GM23338 (cell line): ENCODE data around the gene TPD52L3. TPM values are rescaled to one million over a fixed set of nuclear protein-coding genes. Genes with fewer than 3 reads are reported as not detected.

Experiments
- ATAC-seq: fragments of 200-7000 bp; cut with Tn5 transposase; 3 replicates; pipeline ENCODE4 v1.9.1; 2020
- DNase-seq: peaks from one replicate; pipeline ENCODE4 v3.0.0-alpha.2; 2015; ENCODE audit warnings: low spot score
- H2AFZ ChIP-seq: fragments of 200-600 bp; sonication (generic); 2 replicates; pipeline ENCODE4 v1.8.0; 2016; ENCODE audit warnings: antibody characterized with exemption, mild to moderate bottlenecking, moderate library complexity
- H3F3A ChIP-seq: fragments of 200-600 bp; sonication (generic); replicated peaks from 2 replicates; pipeline ENCODE4 v1.8.0; 2017; ENCODE audit warnings: antibody characterized with exemption, mixed run types, low read depth
- H3K27ac ChIP-seq: fragments of 200-600 bp; sonication (generic); 2 replicates; pipeline ENCODE4 v1.6.1; 2016; ENCODE audit warnings: low read depth
- H3K27me3 ChIP-seq: fragments of 200-600 bp; sonication (generic); 2 replicates; pipeline ENCODE4 v1.8.0; 2016; ENCODE audit warnings: mild to moderate bottlenecking, mixed run types, moderate library complexity; ENCODE audit not compliant: insufficient read depth
- H3K36me3 ChIP-seq: fragments of 200-600 bp; sonication (generic); 2 replicates; pipeline ENCODE4 v1.8.0; 2016; ENCODE audit warnings: mild to moderate bottlenecking; ENCODE audit not compliant: insufficient read depth
- H3K4me1 ChIP-seq: fragments of 200-600 bp; sonication (generic); 2 replicates; pipeline ENCODE4 v1.8.0; 2016; ENCODE audit warnings: mild to moderate bottlenecking, moderate library complexity; ENCODE audit not compliant: insufficient read depth
- H3K4me2 ChIP-seq: fragments of 200-600 bp; sonication (generic); 2 replicates; pipeline ENCODE4 v1.7.1; 2017; ENCODE audit warnings: mixed run types
- H3K4me3 ChIP-seq: fragments of 200-600 bp; sonication (generic); 2 replicates; pipeline ENCODE4 v1.6.1; 2016; ENCODE audit warnings: mixed run types
- H3K79me2 ChIP-seq: fragments of 200-600 bp; sonication (generic); replicated peaks from 2 replicates; pipeline ENCODE4 v1.8.0; 2017; ENCODE audit warnings: mild to moderate bottlenecking; ENCODE audit not compliant: insufficient read depth
- H3K9me2 ChIP-seq: fragments of 200-600 bp; sonication (generic); 2 replicates; pipeline ENCODE4 v1.8.0; 2017; ENCODE audit not compliant: insufficient read depth
- H4K20me1 ChIP-seq: fragments of 200-600 bp; sonication (generic); replicated peaks from 2 replicates; pipeline ENCODE4 v1.8.0; 2017; ENCODE audit warnings: mild to moderate bottlenecking; ENCODE audit not compliant: insufficient read depth
- H3K27ac Mint-ChIP-seq: 2 replicates; pipeline ENCODE4 v1.8.0; 2020; ENCODE audit warnings: inconsistent platforms, mild to moderate bottlenecking, moderate library complexity, mixed read lengths
- H3K27me3 Mint-ChIP-seq: 3 replicates; pipeline ENCODE4 v1.8.0; 2022; ENCODE audit warnings: low read depth, mild to moderate bottlenecking, moderate library complexity, mixed read lengths, inconsistent platforms; ENCODE audit not compliant: insufficient read depth, poor library complexity
- H3K36me3 Mint-ChIP-seq: 3 replicates; pipeline ENCODE4 v1.8.0; 2021; ENCODE audit warnings: low read depth, mild to moderate bottlenecking, inconsistent platforms, moderate library complexity, mixed read lengths
- H3K4me1 Mint-ChIP-seq: 3 replicates; pipeline ENCODE4 v1.8.0; 2020; ENCODE audit warnings: mild to moderate bottlenecking, inconsistent platforms, mixed read lengths
- H3K4me3 Mint-ChIP-seq: 3 replicates; pipeline ENCODE4 v1.8.0; 2021; ENCODE audit warnings: moderate library complexity, mild to moderate bottlenecking, inconsistent platforms, mixed read lengths
- H3K9me3 Mint-ChIP-seq: 3 replicates; pipeline ENCODE4 v1.8.0; 2020; ENCODE audit warnings: moderate library complexity, mild to moderate bottlenecking, inconsistent platforms, mixed read lengths
- ETS1 ChIP-seq: IDR thresholded peaks from 2 replicates; pipeline ENCODE4 v1.6.1; 2016; ENCODE audit warnings: antibody characterized with exemption
- EZH2phosphoT487 ChIP-seq: fragments of 200-600 bp; sonication (generic); IDR thresholded peaks from one replicate; pipeline ENCODE4 v1.8.1; 2018; ENCODE audit warnings: antibody characterized with exemption; ENCODE audit not compliant: unreplicated experiment
- JUNB ChIP-seq: IDR thresholded peaks from one replicate; pipeline ENCODE4 v1.6.1; 2016; ENCODE audit warnings: antibody characterized with exemption; ENCODE audit not compliant: unreplicated experiment
- NANOG ChIP-seq: IDR thresholded peaks from 2 replicates; pipeline ENCODE4 v1.6.1; 2016; ENCODE audit warnings: antibody characterized with exemption, borderline replicate concordance
- REST ChIP-seq: IDR thresholded peaks from one replicate; pipeline ENCODE4 v1.6.1; 2018; ENCODE audit warnings: antibody characterized with exemption; ENCODE audit not compliant: unreplicated experiment
- polyA plus RNA-seq: library from polyadenylated mRNA; unstranded; fragments of >200 nt; fragmentation: Nextera tagmentation; extraction: Ambion mirVana; gene quantifications from 2 replicates; pipeline ENCODE4 v1.2.1, GENCODE V29; 2016
- total RNA-seq: library from RNA; depleted of rRNA; stranded (reverse); fragments of >200 nt; shearing (Covaris generic); gene quantifications from 2 replicates; pipeline ENCODE4 v1.2.3, GENCODE V29; 2014

Gene TPD52L3
- total and polyA plus RNA-seq, 2 experiments from 2014 or later: not detected

- Mint-ChIP-seq H3K4me1 (peaks cover 5% of the 10 kb centered on the region; the same call in 2 of the 3 replicates), H3K36me3 (peaks cover 13% of the 10 kb centered on the region; the same call in 2 of the 3 replicates), H3K4me3 (no peak overlapping the region), H3K9me3 (peaks cover 25% of the 10 kb centered on the region), H3K27ac (no peak overlapping the region), H3K27me3 (no peaks in the 10 kb centered on the region)
- H3K36me3 ChIP-seq: no peaks in the 10 kb centered on the region; the same call in 1 of the 2 replicates
- H3F3A ChIP-seq: no peaks in the 10 kb centered on the region
- no peak overlapping the region for H2AFZ ChIP-seq
- DNase-seq (no peak), ATAC-seq (no peak)
- no peak overlapping the region for H3K4me3 ChIP-seq
- no peaks in the 10 kb centered on the region for H3K27me3 ChIP-seq
- no peak overlapping the region for H3K4me2 ChIP-seq
- peaks cover 15% of the 10 kb centered on the region for H3K9me2 ChIP-seq
- H3K79me2 ChIP-seq: no peaks in the 10 kb centered on the region
- no peak overlapping the region for H3K27ac ChIP-seq
- TF ChIP-seq ETS1: no peak
- no peak for TF ChIP-seq NANOG
- TF ChIP-seq REST: no peak
- TF ChIP-seq EZH2phosphoT487: no peak
- H3K4me1 ChIP-seq: no peaks in the 10 kb centered on the region
- no peaks in the 10 kb centered on the region for H4K20me1 ChIP-seq
These were observed 2.9 kb downstream of the TPD52L3 start for GRCh38 chr9:6330958-6331634.

GRCh38 chr9:6334305-6334704 lies 6.1 kb downstream of the TPD52L3 start:
- no peak overlapping the region for H3K4me3 ChIP-seq
- ATAC-seq (no peak), DNase-seq (no peak)
- Mint-ChIP-seq H3K4me1 (peaks cover 5% of the 10 kb centered on the region; the same call in 2 of the 3 replicates), H3K36me3 (peaks cover 13% of the 10 kb centered on the region; the same call in 2 of the 3 replicates), H3K27ac (no peak overlapping the region), H3K27me3 (no peaks in the 10 kb centered on the region), H3K4me3 (no peak overlapping the region), H3K9me3 (peaks cover 35% of the 10 kb centered on the region)
- no peak overlapping the region for H3K4me2 ChIP-seq
- H3K4me1 ChIP-seq: no peaks in the 10 kb centered on the region
- no peaks in the 10 kb centered on the region for H3K27me3 ChIP-seq
- no peaks in the 10 kb centered on the region for H4K20me1 ChIP-seq
- no peaks in the 10 kb centered on the region for H3K79me2 ChIP-seq
- H3K27ac ChIP-seq: no peak overlapping the region
- peaks cover 15% of the 10 kb centered on the region for H3K9me2 ChIP-seq
- no peaks in the 10 kb centered on the region; the same call in 1 of the 2 replicates for H3K36me3 ChIP-seq
- H2AFZ ChIP-seq: no peak overlapping the region
- H3F3A ChIP-seq: no peaks in the 10 kb centered on the region
- TF ChIP-seq NANOG (no peak), REST (no peak), JUNB (no peak)
